GM11168 (cell line): ENCODE data around the gene ATXN7L3.
"Not testable (repeated sequence)": the region's sequence is repeated elsewhere in the genome, so short reads cannot be mapped to it uniquely, and the experiment has no call there.

Experiments
- in situ Hi-C: fragments of 300-500 bp; cut with MboI; formaldehyde crosslinking; loops from one replicate; pipeline ENCODE4 v1.12.0; 2022; ENCODE audit warnings: low sequenced_read_pairs; ENCODE audit not compliant: unreplicated experiment

The ATXN7L3 gene, protein sequence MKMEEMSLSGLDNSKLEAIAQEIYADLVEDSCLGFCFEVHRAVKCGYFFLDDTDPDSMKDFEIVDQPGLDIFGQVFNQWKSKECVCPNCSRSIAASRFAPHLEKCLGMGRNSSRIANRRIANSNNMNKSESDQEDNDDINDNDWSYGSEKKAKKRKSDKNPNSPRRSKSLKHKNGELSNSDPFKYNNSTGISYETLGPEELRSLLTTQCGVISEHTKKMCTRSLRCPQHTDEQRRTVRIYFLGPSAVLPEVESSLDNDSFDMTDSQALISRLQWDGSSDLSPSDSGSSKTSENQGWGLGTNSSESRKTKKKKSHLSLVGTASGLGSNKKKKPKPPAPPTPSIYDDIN

DNA sequence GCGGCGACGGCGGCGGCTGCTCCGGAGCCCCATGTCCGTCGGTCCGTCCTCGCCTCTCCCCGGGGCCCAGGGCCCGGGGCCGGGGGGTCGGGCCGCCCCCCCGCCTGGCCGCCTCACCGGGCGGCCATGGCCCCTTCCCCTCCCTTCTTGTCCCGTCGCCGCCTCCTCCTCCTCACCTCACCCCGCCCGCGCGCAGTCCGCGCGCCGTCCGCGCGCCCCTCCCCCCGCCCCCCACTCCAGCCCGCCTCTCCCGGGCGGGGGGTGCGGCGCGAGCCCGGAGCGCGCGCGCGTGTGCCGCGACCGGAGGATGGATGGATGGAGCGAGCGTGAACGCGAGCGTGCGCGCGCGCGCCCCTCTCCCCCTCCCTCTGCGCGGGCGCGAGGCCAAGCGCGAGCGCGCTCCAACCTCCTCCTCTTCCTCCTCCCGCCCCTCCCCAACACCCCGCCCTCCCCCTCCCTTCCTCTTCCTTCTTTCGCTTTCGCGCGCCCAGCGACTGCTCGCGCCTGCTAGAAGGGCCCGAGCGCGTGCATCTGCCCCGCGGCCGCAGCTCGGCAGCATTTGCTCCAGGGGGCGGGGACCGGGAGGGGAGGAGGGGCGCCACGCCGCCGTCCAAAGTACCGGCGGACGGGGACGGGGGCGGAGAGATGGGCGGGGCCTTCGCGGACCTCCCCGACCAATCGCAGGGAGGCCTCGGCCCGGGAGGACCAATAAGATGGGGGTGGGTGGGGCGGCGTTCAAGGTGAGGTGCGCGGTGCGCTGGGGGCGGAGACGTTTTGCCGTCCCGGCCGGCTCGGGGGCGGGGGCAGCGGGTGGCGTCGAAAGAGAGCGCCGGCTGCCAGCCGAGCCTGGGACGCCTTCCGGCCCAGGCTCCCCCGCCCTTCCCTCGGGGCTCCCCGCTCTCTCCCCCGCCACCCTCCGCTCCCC lies at the start of gene ATXN7L3:
Gene ATXN7L3 (minus strand): TSS at position 332 of the 925 bp plus-strand sequence. CDS start 1,814 bp downstream, outside the sequence.
- in situ Hi-C loops, result loop anchor here (25.0 kb wide), 1 partner anchor 312 kb away; the partner anchor contains the start of gene GPATCH8

DNA sequence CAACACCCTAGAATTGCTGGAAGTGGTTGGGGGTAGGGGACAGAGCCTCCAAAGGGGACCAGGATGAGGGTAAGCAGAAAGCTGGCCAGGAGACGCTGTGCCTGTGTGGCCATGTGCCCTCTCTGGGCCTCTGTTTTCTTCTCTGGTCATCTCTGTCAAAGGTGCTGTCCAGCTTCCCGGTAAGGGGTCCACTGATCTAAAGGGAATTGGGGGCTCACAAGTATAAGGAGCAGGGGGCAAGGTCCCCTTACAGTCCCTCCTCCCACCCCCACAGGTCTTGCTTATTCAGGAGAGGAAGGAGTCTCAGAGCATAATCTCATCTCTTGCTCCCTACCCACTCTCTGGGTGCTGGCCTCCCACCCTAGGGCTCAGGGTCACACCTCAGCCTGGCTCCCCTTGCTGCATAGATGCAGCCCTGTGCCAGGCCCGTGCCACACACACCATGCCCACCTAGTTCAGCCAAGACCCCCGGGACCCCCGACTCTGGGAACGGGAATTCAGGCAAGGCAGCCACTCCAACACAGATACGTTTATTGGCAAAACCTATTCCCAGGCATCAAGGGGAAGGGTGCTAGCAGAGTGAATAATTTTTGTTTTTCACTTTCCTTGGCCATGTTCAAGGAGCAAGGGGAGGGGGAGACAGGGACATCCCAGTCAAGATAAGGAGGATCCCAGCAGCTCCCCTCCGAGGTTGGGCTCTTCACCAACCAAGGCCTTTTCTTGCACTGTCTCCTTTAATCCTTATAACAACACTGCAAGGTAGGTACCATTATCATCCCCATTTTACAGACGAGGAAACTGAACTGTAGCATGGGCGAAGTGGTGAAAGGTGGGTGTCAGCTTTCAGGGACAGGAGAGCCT lies 48.4 kb upstream of the ATXN7L3 start:
- in situ Hi-C loops, result no loop called here

DNA sequence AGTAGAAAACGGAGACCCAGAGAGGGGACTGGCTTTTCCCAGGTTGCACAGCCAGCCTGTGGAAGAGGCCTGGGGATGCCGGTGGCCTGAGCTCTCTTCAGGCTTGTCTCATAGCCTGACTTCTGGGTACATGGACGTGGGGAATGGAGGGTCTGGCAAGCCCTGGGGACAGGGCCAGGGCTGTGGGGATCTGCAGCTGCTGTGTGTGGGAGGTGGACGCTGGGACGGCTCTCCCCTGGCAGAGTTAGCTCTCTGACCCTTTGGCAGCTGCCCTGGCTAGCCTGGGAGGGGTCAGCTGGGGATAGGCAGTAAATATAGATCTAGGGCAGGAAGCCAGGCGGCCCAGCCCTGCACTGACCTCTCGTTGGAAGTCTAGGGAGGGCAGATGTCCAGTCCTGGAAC lies 47.8 kb upstream of the ATXN7L3 start:
- in situ Hi-C loops, result no loop called here

DNA sequence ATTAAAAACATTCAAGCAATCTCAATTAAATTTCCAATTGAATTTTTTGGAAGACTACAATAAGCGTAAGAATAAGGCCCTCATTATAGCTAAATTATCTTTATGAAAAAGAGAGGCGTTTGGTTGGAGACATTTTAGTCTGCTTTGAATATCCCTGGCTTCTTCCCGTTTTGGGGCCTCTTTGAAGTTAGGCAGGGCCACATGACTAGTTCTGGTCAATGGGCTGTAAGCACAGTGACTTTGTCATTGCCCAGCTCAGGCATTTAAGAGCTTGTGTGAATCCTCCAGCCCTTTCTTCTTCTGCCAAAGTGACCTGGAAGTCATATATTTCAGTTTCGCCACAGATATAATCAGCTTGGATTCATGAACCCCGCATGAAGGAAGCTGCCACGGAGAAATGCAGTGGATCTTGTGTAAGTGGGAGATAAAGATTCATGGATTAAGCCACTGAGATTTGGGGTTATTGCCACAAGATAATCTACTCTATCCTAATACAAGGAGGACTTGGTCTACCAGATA lies 41.5 kb upstream of the ATXN7L3 start:
- in situ Hi-C loops, result no loop called here

DNA sequence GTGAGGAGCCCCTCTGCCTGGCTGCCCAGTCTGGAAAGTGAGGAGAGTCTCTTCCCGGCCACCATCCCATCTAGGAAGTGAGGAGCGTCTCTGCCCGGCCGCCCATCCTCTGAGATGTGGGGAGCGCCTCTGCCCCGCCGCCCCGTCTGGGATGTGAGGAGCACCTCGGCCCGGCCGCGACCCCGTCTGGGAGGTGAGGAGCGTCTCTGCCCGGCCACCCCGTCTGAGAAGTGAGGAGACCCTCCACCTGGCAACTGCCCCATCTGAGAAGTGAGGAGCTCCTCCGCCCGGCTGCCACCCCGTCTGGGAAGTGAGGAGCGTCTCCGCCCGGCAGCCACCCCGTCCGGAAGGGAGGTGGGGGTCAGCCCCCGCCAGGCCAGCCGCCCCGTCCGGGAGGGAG lies 38.2 kb upstream of the ATXN7L3 start:
- in situ Hi-C loops, result not testable (repeated sequence)

DNA sequence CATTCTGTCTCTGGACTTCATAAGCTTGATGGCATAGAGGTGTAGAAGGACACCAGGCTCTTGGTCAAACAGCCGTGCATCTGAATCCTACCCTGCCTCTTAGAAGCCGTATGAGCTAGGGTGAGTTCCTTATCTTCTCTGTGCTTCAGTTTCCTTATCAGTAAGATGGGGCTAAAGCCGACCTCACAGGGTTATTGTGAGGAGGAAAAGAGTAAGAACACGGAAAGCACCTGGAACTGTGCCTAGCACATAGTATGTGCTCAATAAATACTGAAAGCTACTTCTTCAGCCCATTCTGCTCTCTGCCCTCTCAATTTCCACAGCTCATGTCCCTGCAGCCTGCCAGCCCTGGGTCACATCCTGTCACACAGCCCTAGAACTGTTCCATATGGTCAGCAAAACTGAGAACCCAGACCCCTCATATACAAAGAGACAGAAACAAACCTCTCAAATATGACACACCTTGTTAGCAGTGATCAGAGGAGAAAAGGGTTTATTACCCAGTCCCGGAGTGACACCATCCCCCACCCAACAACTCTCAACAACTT lies 36.8 kb upstream of the ATXN7L3 start:
- in situ Hi-C loops, result no loop called here

DNA sequence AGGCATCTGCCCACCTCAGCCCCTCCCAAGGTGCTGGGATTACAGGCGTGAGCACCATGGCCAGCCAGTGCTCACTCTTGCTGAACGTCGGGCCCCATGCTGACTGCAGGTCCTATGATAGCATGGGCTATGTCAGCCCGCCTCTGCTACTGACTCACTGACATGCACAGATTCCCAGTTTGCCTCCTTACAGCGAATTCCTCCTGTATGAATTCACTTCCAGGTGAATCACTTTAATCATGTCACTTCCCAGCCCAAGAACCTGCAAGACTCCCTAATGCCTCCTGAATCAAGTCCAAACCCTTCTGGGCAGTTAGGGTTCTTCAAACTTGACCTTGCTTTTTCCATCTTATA lies 35.9 kb upstream of the ATXN7L3 start:
- in situ Hi-C loops, result no loop called here

DNA sequence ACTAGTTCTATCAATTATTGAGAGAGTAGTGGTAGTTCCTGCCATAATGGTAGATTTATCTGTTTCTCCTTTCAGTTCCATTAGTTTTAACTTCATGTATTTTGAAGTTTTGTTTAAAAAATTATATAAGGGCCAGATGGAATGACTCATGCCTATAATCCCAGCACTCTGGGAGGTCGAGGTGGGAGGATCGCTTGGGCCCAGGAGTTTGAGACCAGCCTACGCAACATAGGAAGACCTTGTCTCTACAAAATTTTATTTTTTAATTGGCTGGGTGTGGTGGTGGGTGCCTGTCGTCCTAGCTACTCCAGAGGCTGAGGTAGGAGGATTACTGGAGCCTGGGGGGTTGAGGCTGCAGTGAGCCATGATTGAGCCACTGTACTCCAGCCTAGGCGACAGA lies 33.9 kb upstream of the ATXN7L3 start:
- in situ Hi-C loops, result no loop called here

DNA sequence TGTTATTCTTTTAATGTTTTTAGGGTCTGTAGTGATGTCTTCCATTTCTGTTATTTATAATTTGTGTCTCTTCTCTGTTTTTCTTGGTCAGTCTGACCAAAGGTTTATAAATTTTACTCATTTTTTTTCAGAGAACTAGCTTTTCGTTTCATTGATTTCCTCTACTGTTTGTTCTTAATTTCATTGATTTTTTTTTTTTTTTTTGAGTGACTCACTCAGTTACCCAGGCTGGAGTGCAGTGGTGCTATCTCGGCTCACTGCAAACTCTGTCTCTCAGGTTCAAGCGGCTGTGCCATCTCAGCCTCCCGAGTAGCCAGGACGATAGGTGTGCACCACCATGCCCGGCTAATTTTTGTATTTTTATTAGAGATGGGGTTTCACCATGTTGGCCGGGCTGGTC lies 32.4 kb upstream of the ATXN7L3 start:
- in situ Hi-C loops, result no loop called here

DNA sequence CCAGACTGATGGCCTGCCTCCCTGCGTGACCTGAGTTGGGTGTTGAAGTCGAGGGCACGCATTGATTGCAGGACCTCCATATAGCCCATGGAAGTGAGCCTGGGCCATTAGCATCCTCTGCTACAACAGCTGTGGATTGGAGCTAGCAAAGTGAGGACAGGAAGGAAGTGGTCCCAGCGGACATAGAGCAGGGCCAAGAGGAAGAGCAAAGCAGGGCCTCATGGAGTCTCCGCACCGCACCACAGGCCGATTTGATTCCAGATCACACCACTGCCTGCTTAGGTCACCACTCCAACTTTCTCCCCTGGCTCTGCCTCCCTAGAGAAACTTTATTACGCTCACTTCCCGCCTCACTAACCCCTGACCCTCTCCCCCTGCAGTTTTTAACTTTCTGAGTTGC lies 30.5 kb upstream of the ATXN7L3 start:
- in situ Hi-C loops, result no loop called here

DNA sequence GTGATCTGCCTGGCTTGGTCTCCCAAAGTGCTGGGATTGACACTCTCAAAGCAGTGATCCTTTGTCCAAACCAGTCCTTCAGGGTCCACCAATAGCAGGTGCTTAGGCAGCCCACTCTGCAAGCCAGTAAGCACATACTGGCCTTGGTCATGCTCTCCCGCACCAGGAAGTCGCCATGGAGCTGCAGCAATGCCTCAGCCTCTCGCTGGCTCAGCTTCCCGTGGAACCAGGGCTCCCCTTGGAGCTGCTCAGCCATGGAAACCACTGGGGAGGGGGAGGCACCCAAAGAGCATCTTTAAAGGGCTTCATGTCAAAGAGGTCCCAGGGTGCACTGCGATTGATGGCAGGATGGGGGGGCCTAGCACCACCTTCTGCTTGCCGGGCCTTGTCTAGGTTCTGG lies 29.4 kb upstream of the ATXN7L3 start:
- in situ Hi-C loops, result no loop called here

DNA sequence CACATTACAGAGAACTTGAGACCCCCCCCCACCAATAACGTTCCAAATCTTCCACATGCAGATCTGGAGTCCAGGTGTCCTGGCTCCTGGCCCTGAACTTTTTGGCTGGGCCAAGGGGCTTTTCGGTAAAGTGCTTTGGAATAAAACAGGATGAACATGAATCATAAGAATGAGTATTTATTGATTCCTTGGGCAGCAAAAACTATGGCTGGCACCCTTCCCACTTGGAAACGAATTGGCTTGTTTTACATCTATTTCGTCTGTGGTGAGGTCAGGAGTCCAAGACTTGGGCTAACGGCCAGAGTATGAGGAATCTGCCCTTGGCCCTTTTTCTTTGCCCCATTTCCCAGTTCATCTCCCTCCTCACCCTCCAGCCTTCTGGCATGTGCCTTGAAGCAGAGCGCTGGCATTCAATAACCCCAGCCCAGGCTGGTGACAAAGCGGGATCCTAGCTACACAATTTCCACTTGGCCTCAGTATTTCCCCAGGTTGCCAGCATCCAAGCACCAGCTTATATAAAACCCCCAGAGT lies 23.9 kb upstream of the ATXN7L3 start:
- in situ Hi-C loops, result loop anchor here (25.0 kb wide), 1 partner anchor 289 kb away; the partner anchor contains the start of gene GPATCH8

DNA sequence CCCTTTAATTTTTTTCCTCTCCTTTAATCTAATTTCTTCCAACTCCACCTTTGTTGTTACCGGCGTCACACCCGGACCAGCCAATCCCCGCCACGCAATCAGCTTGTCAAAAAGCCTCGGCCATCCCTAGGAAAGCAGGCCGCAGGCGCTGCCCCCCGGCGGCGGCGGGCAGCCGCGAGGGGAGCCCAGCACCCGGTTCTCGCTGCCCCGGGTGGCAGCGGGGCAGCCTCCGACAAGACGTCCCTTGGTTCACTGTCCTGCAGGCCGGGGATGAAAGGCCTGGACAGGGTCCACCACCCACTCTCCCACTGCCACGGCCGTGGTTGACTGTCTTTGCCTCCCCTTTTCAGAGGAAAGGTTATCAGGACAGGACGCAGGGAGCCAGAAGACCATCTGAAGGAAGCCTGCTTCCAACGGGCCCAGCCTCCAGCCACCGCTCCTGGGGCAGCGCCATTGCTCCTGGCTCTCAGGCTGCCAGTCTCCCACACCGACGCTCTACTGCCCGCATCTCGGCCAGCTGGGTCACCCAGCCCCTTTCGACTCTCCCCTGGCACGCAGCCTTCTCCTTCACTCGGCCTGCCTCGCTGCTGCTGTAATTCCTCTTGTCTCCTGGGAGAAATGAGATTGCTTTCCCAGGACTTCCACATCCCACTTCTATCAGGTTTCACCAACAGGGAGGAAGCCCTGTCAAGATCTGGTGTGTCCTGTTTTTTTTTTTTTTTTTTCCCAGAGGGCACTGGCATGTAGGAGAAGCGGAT lies 22.6 kb upstream of the ATXN7L3 start:
- in situ Hi-C loops, result loop anchor here (25.0 kb wide), 1 partner anchor 290 kb away; the partner anchor contains the start of gene GPATCH8

DNA sequence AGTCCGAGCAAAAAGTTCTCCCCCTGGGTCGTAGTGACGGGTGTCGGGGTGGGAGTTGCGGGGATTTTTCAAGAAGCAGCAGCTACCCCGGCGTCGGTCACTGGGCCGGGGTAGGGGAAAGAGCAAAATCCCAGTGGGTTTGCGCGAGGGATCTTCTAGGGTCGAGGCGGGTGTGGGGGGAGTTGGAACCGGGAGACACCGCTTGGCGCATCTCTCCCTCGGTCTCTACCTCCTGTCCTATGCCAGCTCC lies 22.1 kb upstream of the ATXN7L3 start:
- in situ Hi-C loops, result loop anchor here (25.0 kb wide), 1 partner anchor 291 kb away; the partner anchor contains the start of gene GPATCH8

DNA sequence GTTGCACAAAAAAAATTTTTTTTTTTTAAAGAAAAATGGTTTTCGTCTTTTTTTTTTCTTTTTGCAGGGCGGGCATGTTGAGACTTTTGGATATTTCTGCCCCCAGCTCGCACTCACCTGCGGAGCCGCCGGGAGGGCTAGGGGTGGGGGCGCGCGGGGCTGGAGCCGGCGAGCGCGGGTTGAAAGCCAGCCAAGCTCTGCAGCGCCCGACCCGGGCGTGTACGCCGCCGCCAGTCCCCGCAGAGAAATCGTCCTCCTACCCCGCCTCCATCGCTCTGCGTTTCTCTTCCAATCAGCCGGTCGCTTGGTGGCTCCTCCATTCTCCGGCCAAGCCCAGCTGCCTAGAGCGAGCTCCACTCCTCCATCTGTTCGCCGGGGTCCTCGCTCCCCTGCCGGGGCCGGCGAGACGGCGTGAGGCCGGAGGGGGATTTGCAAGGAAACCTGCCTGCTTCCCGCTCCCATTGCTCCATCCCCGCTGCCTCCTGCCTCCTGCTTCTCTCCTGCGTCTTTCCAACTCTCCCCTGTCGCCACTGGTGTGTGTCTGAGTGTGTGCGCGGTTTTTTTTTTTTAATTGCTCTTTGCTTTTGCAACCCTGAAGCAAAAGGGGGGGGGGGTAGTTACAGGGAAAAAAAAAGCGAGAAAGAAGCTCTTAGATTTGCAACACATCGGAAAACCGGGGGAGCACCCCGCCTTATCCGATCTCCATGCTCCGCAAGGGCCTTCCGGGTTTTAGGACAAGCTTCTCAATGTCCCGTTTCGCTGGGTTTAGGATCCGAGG lies 21.6 kb upstream of the ATXN7L3 start:
- in situ Hi-C loops, result loop anchor here (25.0 kb wide), 1 partner anchor 291 kb away; the partner anchor contains the start of gene GPATCH8

DNA sequence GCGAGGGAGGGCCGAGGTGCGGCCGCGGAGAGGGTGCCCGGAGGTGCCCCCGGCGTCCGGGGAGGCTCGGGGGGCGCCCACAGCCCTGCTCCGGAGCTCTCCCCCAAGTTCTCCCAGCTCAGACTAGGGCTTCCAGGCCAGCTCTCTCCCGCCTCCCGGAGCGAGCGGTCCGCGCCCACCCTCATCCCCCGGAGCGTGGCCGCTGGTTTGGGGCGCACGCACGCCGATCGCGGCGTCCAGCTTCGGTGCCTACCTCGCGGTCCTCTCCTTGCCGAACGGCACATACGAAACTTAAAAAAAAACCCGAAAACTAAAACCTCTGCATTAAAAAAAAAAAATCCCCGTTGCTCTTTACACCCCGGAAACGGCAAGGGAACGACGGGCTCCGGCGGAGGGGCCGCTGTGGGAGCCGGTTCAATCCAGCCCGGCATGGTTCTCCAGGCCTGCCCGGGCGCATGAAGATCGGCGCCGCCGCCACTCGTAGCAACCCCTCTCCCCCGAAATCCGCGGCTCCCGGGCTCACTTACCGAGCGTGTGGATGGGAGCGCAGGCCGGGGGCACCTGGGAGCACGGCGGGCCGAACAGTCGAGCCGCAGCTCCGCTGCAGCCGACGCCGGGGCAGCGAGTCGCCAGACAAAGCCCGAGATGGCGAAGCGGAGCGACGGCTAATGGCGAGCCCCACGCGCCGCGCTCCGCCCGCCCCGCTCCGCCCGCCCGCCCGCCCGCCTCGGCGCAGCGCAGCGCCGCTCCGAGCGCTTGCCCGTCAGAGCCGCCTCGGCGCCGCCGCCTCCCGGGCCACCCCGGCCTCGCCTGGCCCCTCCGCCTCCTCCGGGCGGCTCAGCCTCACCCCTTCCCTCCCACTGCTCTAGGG lies 20.8 kb upstream of the ATXN7L3 start:
- in situ Hi-C loops, result loop anchor here (25.0 kb wide), 1 partner anchor 292 kb away; the partner anchor contains the start of gene GPATCH8

DNA sequence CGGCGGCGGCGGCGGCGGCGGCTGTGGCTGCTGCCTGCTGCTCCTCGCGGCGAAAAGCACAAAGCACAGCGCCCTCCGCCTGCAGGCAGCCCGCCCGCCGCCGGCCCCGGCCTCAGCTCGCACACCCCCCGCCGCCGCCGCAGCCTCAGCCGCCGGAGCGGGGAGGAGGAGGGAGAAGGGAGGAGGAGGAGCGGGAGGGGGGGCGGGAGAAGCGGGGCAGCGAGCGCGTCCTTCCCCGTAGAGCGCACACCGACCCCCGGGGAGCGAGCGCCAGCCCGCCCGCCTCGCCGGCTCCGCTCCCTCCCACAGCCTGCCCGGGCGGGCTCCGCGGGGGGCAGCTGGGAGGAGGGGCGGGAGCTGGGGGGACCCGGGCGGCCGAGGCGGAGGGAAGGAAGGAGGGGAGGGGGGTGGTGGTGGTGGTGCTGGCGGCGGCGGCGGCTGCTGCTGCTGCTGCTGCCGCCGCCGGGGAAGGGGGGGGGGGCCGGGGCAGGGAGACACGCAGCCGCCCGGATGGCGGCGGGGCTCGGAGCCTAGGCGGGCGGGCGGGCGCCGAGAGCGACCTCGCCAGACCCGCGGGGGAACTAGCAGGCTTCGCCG lies 20.0 kb upstream of the ATXN7L3 start, which contains the start of gene UBTF:
Gene UBTF (minus strand): TSS at position 60 of the 597 bp plus-strand sequence. CDS start 1,446 bp downstream, outside the sequence.
- in situ Hi-C loops, result loop anchor here (25.0 kb wide), 1 partner anchor 293 kb away; the partner anchor contains the start of gene GPATCH8
